HG03342 (cell line): ENCODE data around the gene CUX1.
"Not testable (repeated sequence)": the region's sequence is repeated elsewhere in the genome, so short reads cannot be mapped to it uniquely, and the experiment has no call there.

Experiments
- ATAC-seq: cut with Tn5 transposase; IDR thresholded peaks from one replicate; pipeline ENCODE4 v1.9.1; 2021; ENCODE audit warnings: mild to moderate bottlenecking, moderate library complexity; ENCODE audit not compliant: unreplicated experiment

The CUX1 gene

DNA sequence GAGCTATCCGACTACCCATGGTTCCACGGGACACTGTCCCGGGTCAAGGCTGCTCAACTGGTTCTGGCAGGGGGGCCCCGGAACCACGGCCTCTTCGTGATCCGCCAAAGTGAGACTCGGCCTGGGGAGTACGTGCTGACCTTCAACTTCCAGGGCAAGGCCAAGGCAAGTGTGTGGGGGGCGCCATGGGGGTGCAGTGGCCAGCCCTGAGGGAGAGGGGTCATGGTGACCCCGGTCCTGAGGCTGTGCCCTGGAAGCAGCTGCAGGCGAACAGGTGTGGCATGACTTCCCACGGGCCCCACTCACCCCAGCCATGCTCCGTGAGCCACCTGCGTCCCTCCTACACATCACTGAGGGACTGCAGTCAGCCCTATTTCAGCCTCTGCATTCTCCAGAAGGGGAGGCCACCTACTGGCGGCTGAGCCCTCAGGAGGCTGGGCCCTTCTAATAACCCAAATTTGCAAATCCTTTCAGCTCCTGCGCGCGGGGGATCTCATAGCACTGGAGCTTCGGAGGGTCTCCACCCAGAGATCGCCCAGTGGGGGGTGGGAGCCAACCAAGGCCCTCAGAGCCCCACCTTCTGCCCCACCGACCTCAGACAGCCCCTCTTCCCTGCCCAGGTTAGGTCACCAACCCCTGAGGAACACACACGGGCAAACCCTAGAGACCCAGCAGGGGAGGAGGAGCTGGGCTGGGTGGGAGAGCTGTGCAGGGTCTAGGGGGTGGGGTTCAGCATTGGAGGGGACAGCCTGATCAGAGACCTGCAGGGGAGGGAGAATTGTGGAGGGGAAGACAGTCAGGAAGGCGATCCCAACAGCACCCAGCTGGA lies 500.0 kb downstream of the CUX1 start:
- no peak for ATAC-seq

DNA sequence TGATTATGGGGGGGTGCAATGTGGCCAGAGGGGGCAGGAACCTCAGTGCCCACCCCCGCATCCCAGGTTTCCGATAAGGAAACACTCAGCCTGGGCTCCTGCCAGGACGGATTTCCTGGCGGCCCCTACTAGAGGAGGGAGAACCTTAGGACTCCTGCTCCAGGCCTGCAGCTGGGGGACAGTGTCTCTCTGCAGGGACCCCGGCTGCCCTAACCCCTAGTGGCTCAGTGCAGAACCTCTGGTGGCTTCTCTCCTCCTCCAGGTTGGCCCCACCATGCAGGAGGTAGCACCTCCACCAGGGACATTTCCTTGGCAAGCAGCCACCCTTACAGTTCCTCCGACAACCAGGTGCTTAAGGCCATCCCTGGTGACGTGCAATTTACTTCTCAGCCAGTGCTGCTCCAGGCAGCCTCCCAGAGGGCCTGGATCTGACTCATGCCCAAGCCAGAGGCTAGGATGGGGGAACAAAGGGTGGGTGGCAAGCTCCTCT lies 501.1 kb downstream of the CUX1 start:
- no peak for ATAC-seq

DNA sequence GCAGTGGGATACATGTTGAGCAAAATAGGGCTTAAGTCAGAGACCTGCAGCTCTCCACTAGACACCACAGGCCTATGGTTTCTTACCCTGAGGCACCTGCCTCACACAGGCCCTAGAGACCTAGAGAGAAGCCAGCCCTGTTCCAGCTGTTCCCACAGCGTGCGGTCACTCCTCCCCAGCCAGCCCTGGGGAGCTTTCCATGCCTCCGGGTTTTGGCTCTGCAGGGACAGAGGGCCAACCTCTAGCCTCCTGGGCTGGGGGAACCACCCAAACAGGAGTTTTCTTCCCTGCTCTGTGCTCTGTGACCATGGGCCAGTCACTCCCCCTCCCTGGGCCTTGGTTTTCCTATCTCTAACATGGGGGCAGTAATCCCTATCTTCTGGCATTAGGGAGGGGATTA lies 502.2 kb downstream of the CUX1 start:
- ATAC-seq, result no peak

DNA sequence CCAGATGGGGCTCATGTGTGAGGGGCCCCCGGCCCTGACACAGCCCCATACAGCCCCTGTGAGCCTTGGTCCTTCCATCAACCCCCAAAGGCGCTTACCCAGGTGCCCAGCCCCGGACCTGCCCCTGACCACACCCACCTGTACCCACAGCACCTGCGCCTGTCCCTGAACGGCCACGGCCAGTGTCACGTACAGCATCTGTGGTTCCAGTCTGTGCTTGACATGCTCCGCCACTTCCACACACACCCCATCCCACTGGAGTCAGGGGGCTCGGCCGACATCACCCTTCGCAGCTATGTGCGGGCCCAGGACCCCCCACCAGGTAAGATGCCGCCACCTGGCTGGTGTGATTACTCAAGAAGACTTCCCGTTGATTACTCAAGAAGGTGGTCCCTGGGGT lies 502.8 kb downstream of the CUX1 start:
- ATAC-seq, result no peak

DNA sequence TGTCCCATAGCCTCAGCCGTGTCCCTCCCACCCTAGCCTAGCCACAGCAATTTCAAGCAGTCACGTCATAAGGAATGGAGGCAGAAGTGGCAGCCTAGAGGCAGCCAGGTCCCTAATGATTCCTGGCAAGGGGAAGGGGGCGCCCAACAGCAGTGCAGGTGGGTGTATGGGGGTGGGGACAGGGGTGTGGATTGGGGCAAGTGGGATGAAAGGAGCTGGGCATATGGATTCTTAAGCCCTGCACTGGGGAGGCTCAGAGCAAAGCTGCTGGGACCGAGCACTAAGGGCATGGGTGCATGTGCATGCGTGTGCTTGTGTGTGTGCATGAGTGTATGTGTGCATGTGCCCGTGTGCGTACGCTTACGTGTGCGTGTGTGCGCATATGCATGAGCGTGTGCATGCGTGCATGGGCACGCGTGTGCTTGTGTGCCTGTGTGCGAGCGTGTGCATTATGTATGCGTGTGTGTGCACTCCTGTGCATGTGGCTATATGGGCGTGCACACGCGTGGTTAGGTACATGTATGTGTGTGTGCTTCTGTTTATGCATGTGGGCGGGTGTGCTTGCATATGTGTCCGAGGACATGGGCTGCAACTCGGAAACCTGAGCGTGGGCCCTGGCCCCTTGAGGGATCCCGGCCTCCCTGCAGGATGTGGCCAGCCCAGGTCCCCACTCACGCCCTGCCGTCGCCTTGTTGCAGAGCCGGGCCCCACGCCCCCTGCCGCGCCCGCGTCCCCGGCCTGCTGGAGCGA lies 503.4 kb downstream of the CUX1 start:
- ATAC-seq, result no peak

DNA sequence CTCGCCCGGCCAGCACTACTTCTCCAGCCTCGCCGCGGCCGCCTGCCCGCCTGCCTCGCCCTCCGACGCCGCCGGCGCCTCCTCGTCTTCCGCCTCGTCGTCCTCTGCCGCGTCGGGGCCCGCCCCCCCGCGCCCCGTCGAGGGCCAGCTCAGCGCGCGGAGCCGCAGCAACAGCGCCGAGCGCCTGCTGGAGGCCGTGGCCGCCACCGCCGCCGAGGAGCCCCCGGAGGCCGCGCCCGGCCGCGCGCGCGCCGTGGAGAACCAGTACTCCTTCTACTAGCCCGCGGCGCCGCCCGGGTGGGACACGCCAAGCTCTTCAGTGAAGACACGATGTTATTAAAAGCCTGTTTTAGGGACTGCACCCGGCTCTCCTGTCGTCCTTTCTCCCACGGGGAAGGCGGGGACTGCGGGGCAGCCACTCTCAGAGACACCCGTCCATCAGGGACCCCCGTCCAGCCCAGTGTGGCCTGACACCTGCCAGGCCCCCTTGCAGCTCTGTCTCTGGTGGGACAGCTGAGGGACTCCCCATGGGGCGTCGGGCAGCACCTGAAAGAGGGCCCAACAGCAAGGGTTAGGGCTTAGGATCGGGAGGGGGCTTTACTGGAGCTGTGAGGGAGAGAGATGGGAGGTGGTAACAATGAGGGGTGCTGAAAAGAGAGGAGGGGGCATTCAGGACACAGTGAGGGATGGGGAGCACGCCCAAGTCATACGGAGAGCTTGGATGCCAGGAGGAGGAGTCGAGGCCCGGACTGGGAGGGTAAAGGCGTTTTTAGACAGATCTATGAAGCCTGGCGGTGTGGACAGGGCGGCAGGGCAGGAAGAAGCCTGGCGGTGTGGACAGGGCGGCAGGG lies 504.1 kb downstream of the CUX1 start:
- no peak for ATAC-seq

DNA sequence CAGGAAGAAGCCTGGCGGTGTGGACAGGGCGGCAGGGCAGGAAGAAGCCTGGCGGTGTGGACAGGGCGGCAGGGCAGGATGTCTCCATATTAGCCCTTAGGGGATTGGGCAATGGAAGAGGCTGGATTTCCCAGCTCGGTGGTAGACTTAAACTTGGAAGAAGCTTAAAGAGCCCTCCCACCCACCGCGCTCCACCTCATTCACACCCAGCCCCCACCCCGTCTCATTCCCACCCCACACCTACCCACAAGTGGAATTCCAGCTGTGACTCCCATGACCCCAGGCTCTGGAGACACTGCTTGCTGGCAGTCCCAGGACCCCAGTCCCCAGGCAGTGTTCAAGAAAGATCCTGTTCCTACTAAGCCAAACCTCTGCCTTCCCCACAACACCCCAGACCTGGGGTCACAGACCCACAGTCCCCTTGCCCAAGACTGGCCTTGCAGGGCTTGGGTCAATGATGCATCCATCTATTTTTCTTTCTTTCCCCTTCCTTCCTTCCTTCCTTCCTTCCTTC lies 504.8 kb downstream of the CUX1 start:
- ATAC-seq, result no peak

DNA sequence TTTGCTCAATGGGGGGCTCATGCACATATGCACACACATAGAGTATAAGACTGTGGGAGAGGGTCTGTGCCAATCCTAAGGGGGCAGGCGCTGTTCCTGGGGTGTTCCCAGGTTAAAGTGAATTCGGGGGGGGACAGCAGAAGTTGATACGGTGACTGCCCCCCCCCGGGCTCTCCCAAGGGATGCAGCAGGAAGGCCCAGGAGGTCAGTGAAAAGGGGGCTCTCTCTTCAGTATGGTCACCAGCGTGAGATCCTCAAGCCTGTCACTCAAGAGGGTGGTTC lies 506.4 kb downstream of the CUX1 start:
- ATAC-seq, result no peak

DNA sequence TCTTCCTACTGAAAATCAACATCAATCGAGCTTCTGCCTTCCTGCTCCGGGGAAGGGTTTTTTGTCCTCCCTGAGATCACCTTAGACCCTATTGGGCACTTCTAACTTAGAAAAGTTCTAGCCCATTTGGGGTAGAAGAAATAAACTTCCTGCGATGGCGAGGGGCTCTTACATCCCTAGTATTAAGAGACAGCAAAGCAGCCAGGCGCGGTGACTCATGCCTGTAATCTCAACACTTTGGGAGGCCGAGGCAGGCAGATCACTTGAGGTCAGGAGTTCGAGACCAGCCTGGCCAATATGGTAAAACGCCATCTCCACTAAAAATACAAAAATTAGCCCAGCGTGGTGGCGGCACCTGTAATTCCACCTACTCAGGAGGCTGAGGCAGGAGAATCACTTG lies 507.7 kb downstream of the CUX1 start:
- not testable (repeated sequence) for ATAC-seq

DNA sequence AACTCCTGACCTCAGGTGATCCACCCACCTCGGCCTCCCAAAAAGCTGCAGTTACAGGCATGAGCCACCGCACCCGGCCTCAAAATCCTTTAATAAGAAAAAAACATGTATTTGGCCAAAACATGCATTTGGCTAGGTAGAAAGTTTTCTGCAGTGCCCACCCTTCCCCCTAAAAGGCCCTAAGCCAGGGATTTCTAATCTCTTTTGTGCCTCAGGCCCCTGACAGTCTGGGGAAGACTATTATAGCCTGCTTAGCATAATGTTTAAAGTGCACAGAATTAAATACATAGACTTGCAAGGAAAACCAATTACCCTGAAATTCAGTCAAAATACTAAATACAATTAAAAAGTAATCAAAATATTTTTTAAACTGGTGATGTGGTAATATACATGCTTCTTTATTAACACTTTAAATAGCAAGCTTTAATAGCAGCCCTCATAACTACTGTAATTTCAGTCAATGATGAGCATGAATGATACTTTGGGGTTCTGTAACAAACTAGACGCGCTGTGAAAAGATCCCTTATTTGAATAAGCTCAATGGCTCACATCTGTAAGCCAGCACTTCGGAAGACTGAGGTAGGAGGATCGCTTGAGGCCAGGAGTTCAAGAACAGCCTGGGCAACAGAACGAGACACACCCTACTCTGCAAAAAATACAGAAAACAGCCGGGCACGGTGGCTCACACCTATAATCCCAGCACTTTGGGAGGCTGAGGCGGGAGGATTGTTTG lies 508.9 kb downstream of the CUX1 start:
- no peak for ATAC-seq

DNA sequence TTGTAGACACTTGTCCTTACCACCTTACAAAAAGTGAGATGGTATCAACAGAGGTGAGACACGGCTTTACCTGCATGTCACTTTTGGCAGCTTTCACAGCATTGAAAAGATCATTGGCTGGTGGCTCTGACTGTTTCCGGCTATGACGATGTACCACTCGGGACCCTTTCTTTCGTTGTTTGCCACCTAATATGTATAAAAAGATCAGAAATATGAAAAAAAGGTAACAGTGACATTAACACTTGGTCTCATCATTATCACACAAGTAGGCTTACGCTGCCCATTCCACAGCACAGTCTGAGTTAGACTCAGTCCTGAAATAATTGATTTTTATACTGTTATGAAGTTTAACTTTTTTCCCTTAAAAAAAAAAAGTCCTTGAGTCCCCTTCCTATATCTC lies 509.8 kb downstream of the CUX1 start:
- ATAC-seq, result not testable (repeated sequence)

DNA sequence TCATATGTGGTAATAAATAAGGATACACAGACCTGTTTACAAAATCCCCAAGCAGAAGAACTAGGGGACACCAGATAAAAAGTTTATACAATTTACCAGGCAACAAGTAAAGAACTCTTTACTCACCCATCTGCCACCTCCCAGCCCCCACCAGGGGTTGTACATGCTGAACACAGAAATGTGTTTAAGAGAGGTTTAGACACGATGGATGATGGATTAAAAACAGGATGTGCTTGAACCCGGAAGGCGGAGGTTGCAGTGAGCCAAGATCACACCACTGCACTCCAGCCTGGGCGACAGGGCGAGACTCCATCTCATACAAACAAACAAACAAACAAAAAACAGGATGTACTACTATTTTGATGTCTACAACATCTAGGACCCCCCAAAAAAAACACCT lies 511.4 kb downstream of the CUX1 start:
- ATAC-seq, result not testable (repeated sequence)

DNA sequence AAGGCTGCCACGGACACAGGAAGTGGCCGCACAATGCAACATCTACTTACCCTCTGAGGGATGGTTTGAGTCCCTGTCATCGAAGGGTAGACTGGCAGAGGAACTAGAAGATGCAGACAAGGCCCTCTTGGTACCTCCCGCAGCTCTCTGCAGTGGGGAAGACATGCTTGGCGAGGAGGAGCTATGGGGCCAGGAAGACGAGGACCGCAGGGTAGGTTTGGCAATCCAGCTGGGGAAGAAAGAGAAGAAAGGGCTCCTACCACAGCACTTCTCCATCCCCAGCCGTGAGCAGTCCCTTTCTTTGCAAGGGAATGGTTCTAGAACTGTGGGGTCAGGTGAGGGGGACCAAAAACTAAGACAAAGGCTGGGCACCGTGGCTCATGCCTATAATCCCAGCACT lies 511.9 kb downstream of the CUX1 start:
- ATAC-seq, result not testable (repeated sequence)

DNA sequence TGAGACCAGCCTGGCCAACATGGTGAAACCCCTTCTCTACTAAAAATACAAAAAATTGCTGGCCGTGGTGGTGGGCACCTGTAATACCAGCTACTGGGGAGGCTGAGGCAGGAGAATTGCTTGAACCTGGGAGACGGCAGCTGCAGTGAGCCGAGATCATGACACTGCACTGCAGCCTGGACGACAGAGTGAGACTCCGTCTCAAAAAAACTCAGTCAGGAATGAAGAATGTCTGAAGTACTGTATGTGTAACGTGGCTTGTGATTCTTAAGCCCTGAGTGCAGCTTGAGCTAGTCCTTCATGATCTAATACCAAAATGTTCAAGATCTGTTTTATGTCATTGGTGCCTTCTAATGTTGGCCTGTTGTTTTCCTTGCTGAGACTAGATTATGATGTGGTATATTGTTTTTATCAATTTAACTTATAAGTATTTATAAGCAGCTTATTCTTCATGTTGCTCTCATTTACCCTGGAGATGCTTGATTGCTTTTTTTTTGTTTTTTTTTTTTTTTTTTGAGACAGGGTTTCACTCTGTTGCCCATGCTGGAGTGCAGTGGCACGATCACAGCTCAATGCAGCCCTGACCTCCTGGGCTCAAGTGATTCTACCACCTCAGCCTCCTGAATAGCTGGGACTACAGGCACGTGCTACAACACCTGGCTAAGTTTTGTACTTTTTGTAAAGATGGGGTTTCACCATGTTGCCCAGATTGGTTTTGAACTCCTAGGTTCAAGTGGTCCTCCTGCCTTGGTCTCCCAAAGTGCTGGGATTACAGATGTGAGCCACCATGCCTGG lies 513.4 kb downstream of the CUX1 start:
- ATAC-seq, result not testable (repeated sequence)
